ENCODE data around the gene PLOD3.

The PLOD3 gene

DNA sequence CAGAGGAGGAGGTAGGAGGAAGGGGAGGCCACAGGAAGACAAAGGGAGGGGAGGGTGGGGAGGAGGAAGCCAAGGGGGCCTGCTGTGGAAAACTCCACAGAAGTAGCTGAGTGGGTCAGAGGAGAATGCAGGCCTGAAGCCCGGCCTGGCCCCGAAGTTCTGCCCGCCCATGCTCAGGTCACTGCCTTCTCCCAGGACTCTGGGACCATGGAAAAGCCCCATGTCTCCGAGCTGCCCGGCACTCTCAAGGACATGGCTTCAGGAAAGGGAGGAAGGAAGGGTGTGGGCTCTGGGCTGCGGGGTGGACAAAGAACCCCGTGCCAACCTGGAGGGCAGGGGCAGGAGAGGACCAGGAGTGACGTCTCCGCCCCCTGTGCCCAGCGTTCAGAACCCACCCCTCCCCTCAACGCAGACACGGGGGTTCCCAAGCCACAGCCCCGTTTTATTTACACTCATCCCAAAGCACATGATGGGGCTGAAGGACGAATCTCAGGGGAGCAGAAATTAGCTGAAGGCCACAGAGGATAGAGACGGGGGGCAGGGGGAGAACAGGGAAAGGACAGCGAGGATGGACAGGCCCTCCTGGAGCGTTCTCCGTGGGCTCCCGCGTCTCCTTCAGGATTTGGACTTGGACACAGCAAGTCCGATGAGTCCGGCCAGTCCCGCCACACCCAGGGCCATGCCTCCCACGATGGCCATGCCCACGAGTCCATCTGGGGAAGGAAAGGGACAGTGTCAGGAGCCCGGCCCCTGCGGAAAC is 22.0 kb upstream of the PLOD3 start:
- DNase-seq (ENCODE audit: low read depth in 1 of 2, low spot score in 1 of 2): no peak

- no peak for DNase-seq (ENCODE audit: low read depth in 1 of 2, low spot score in 1 of 2)
These were observed 21.1 kb upstream of the PLOD3 start for GRCh38 chr7:101238226-101239182.

DNA sequence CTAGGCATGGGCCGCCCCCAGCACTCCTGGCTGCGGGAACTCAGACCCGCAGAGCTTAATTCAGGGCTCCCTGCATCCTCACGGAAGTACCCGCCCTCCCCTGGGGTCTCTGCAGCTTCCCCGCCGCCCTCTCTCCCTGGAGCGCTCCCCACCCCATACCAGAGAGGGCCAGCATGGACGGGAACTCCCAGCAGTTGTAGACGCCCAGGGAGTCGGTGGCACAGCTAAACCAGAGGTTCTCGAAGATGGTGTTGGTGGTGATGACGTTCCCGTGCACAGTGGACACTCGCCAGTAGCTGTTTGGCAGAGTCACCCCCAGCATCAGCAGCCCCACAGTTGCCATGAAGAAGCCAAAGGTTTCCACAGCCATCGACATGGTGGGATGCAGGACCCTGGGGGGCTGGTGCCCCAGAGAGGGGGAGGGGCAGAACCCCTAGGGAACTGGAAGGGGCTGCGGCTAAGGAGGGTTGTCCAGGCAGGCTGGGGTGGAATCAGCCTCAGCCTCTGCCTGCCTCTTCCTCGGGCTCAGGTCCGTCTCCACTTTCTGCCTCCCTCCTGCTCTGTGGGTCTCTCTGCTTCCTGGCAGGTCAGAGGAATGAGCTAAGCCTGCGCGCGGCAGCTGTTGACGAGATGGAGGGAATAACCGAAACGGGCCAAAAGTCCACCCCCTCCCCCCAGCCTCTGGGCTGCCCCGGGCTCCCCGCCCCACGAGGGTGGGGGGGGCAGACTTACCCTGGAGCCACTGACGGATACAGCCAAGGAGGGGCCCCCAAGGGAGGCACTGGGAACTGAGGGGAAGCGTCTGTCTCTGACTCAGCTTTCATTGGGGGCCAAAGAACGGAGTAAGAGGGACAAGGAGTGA is 20.1 kb upstream of the PLOD3 start, which contains the start of gene CLDN15:
Gene CLDN15 (minus strand): TSS at position 597 of the 862 bp plus-strand sequence. CDS start 221 bp downstream, at position 376.
- no peak for DNase-seq (ENCODE audit: low read depth in 1 of 2, low spot score in 1 of 2)

- DNase-seq (ENCODE audit: low read depth in 1 of 2, low spot score in 1 of 2): no peak
These were observed 19.0 kb upstream of the PLOD3 start for GRCh38 chr7:101236292-101236835.

DNA sequence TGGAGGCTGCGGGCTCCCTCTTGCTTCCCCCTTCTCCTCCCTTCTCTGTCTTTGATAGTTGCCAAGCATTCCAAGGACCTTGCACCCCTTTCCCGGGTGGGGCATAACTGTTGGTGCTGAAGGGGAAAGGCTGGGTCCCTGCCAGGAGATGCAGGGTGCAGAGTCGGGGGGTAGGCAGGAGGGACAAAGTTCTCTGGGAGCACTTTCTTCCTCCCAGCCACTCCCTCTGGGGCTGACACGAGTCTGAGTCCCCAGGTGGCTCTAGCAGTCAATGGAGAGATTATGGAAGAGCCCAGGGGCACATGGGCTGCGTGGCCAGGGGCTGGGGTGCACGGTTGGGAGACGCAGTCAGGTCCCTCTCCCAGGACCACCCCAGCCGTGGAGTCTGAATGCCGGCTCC is 18.1 kb upstream of the PLOD3 start:
- no peak for DNase-seq (ENCODE audit: low read depth in 1 of 2, low spot score in 1 of 2)

- DNase-seq (ENCODE audit: low read depth in 1 of 2, low spot score in 1 of 2): no peak
These were observed 17.7 kb upstream of the PLOD3 start for GRCh38 chr7:101235050-101235449.

- DNase-seq (ENCODE audit: low read depth in 1 of 2, low spot score in 1 of 2): no peak
These were observed 17.3 kb upstream of the PLOD3 start for GRCh38 chr7:101234636-101235035.

DNA sequence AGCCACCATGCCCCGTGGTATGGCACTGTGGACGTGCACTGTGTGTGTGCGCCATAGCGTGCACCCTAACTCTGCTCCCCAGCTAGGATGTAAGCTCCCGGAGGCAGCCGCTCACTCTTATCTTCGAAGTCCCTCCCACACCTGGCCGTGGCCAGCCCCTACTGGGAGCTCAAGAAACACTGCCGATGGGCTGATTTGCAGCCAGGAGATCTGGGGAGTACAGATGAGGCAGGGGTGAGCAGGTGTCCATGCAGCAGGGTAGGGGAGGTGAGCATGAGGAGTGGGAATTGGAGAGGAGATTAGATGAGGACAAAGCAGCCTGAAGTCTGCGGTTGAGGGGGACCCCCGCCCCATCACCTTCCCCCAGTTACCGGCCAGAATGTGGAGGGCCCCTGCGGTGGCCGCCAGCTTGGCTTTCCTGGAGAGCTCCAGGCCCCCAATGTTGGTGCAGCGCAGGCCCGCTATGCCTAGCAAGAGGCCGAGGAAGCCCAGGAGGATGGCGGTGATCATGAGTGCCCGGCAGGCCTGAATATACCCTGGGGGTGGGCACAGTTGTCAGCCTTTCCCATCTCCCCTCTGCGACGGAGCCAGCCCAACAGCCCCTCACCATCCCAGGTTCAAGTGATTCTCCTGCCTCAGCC is 16.6 kb upstream of the PLOD3 start:
- DNase-seq (ENCODE audit: low read depth in 1 of 2, low spot score in 1 of 2): no peak

- DNase-seq (ENCODE audit: low read depth in 1 of 2, low spot score in 1 of 2): no peak
These were observed 14.9 kb upstream of the PLOD3 start for GRCh38 chr7:101232141-101232850.

- no peak for DNase-seq (ENCODE audit: low read depth in 1 of 2, low spot score in 1 of 2)
These were observed 14.3 kb upstream of the PLOD3 start for GRCh38 chr7:101231644-101232043.

DNA sequence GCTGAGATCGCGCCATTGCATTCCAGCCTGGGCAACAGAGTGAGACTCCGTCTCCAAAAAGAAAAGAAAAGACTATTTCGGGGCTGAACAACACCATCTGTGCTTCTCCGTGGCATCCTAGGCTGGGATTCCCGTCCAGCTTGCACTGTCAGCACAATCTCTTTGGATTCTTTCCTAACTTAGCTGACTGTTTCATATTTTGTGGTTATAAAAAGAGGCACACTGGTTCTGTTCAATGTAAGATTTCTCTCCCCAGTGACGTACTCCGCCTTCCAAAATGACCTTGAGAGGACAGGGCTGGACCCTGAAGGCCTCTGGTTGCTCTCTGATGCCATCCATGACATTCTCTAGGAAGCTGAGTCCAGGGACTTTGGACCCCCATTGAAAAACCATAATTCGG is 9.3 kb upstream of the PLOD3 start:
- no peak for DNase-seq (ENCODE audit: low read depth in 1 of 2, low spot score in 1 of 2)

DNA sequence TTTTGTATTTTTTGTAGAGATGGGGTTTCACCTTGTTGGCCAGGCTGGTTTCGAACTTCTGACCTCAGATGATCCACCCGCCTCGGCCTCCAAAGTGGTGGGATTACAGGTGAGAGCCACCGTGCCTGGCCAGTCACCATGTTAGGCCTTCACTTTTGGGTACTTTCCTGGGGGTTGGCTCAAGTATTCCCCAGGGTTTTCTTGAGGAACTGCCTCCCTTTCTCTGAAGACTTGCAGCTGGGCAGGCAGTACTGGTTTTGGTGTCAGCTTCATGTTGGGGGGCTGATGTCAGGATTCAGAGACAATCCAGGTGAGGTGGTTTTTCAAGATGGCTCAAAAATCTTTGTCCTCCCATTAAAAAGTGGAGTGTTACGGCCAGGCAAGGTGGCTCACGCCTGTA is 8.3 kb upstream of the PLOD3 start:
- DNase-seq (ENCODE audit: low read depth in 1 of 2, low spot score in 1 of 2): no peak

GRCh38 chr7:101223528-101223927 is 6.1 kb upstream of the PLOD3 start:
- no peak for DNase-seq (ENCODE audit: low read depth in 1 of 2, low spot score in 1 of 2)

GRCh38 chr7:101222275-101222830 is 5.0 kb upstream of the PLOD3 start:
- no peak for DNase-seq (ENCODE audit: low read depth in 1 of 2, low spot score in 1 of 2)

GRCh38 chr7:101220295-101220694 is 2.9 kb upstream of the PLOD3 start:
- DNase-seq (ENCODE audit: low read depth in 1 of 2, low spot score in 1 of 2): no peak

- no peak for DNase-seq (ENCODE audit: low read depth in 1 of 2, low spot score in 1 of 2)
These were observed 1.1 kb upstream of the PLOD3 start for GRCh38 chr7:101218236-101219125.

- no peak for DNase-seq (ENCODE audit: low read depth in 1 of 2, low spot score in 1 of 2)
These were observed 457 bp downstream of the PLOD3 start for GRCh38 chr7:101216860-101217387.

Measured in activated T-helper 1 cell treated with anti-CD3 and anti-CD28 coated beads, Interleukin-2, amount 50 U/mL, for 16 hours (primary cell).